Activated CD4-positive, alpha-beta T cell treated with anti-CD3 and anti-CD28 coated beads, Interleukin-2, Interleukin-6, amounts not matched to agents 100 ng/mL and 50 ng/mL, durations not matched to agents 16 hours and 8 hours (primary cell): ENCODE results near the gene RND1.
"Not testable (repeated sequence)": the region's sequence is repeated elsewhere in the genome, so short reads cannot be mapped to it uniquely, and the experiment has no call there.

Source experiments
- DNase-seq: peaks from one replicate; pipeline ENCODE4 v3.0.0-alpha.2; 2020

Gene RND1

GRCh38 chr12:48866052-48866711 lies 512 bp upstream of the RND1 start:
- no peak for DNase-seq

- DNase-seq = no peak
These were observed 2.4 kb downstream of the RND1 start for GRCh38 chr12:48863291-48863690.

GRCh38 chr12:48862760-48863159 lies 2.9 kb downstream of the RND1 start:
- no peak for DNase-seq

GRCh38 chr12:48861111-48861510 lies 4.6 kb downstream of the RND1 start:
- peak; percentile 27 for DNase-seq

- DNase-seq = not testable (repeated sequence)
These were observed 5.4 kb downstream of the RND1 start for GRCh38 chr12:48860236-48860635.

GRCh38 chr12:48859607-48860006 lies 6.1 kb downstream of the RND1 start:
- DNase-seq = no peak

- no peak for DNase-seq
These were observed 7.6 kb downstream of the RND1 start for GRCh38 chr12:48858043-48858442.

- no peak for DNase-seq
These were observed 8.2 kb downstream of the RND1 start for GRCh38 chr12:48857278-48857994.

GRCh38 chr12:48856379-48856778 lies 9.3 kb downstream of the RND1 start:
- no peak for DNase-seq

- DNase-seq = not testable (repeated sequence)
These were observed 10.7 kb downstream of the RND1 start for GRCh38 chr12:48854932-48855331.

GRCh38 chr12:48854488-48854887 lies 11.2 kb downstream of the RND1 start:
- no peak for DNase-seq

GRCh38 chr12:48852734-48853688 lies 12.7 kb downstream of the RND1 start:
- peak; percentile 93 for DNase-seq

- DNase-seq = peak; percentile 97
These were observed 13.6 kb downstream of the RND1 start, which contains the start of gene DDX23 for GRCh38 chr12:48851883-48852733. Gene DDX23, minus strand, starts transcription at chr12:48852163. Its CDS starts 6,381 bp downstream, at chr12:48845782.

GRCh38 chr12:48842021-48842420 lies 23.6 kb downstream of the RND1 start:
- DNase-seq = not testable (repeated sequence)

GRCh38 chr12:48838048-48838447 lies 27.6 kb downstream of the RND1 start:
- DNase-seq = no peak

GRCh38 chr12:48832321-48833060 lies 33.2 kb downstream of the RND1 start:
- DNase-seq = no peak

- DNase-seq = no peak
These were observed 34.4 kb downstream of the RND1 start for GRCh38 chr12:48831257-48831656.

- DNase-seq = no peak
These were observed 36.7 kb downstream of the RND1 start for GRCh38 chr12:48828841-48829575.

GRCh38 chr12:48828293-48828692 lies 37.4 kb downstream of the RND1 start:
- DNase-seq = no peak

- DNase-seq = no peak
These were observed 38.1 kb downstream of the RND1 start for GRCh38 chr12:48827513-48828096.
